CD1c-positive myeloid dendritic cell (primary cell): ENCODE data around the gene PRDM5.

Experiments
- DNase-seq: peaks from one replicate; pipeline ENCODE4 v3.0.0-alpha.2; 2016; ENCODE audit errors: extremely low spot score

PRDM5 gene

GRCh38 chr4:120819805-120820437 lies 102.6 kb downstream of the PRDM5 start:
- DNase-seq = no peak

GRCh38 chr4:120816296-120816965 lies 106.1 kb downstream of the PRDM5 start:
- DNase-seq = no peak

DNA sequence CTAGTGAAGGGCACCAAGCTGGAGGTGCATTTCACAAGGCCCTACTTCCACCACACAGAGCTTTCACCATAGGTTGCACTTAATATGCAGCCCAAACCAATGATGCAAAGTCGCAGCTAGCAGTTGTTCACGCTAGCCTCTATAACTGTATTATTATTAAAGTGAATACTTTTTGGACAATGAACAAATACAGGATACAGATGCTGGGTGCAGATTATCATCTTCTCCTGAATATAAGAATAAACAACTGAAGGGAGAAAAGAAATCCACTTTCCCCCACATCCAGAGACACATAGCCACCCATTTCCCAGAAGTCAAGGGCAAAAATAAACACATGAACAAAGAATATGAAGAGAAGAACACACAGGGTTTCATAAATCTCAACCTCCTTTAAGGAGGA lies 107.2 kb downstream of the PRDM5 start:
- DNase-seq = no peak

DNA sequence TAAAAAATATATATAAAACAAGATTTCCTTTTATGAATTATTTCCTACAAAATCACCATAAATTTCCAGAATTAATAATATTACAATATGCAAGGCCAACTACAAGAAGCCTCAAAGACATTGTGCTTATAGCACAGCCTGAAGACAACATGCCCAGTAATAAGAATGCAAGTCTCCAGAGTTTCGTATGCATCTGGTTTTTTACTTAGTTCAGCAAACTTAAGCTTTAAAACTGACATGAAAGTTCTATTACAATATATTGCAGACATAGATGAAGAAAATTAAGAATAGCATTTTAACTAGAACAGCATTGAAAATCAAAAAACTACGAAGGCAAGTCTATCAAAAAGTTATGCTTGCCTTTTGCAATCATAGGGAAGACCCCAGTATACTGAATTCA lies 107.6 kb downstream of the PRDM5 start:
- no peak for DNase-seq

GRCh38 chr4:120812216-120812615 lies 110.3 kb downstream of the PRDM5 start:
- DNase-seq = no peak

DNA sequence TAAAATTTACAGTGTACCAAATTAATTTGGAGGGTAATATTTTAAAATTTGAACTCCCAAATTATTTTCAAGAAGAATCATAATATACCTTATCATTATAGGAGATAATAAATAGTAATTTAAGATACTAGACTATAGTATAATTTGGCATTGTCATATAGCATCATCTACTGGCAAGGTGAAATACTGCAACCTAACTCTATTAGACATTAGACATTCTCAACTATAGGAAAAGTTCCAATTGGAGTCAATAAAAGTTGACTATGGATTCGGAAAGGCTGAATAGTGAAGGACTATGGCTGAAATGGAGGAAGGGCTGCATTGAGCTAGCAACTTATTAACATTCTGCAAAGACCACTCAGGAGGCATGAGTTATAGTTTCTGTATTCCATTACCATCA lies 113.0 kb downstream of the PRDM5 start:
- DNase-seq = no peak

DNA sequence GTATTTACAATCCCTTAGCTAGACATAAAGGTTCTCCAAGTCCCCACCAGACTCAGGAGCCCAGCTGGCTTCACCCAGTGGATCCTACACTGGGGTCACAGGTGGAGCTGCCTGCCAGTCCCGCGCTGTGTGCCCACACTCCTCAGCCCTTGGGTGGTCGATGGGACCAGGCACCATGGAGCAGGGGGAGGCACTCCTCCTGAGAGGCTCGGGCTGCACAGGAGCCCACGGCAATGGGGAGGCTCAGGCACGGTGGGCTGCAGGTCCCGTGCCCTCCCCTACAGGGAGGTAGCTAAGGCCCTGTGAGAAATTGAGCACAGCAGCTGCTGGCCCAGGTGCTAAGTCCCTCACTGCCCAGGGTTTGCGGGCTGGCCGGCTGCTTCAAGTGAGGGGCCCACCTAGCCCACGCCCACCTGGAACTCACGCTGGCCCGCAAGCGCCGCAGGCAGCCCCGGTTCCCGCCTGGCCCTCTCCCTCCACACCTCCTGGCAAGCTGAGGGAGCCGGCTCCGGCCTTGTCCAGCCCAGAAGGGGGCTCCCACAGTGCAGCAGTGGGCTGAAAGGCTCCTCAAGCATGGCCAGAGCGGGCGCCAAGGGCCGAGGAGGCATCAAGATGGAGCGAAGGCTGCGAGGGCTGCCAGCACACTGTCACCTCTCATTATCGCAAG lies 113.9 kb downstream of the PRDM5 start:
- DNase-seq = no peak

DNA sequence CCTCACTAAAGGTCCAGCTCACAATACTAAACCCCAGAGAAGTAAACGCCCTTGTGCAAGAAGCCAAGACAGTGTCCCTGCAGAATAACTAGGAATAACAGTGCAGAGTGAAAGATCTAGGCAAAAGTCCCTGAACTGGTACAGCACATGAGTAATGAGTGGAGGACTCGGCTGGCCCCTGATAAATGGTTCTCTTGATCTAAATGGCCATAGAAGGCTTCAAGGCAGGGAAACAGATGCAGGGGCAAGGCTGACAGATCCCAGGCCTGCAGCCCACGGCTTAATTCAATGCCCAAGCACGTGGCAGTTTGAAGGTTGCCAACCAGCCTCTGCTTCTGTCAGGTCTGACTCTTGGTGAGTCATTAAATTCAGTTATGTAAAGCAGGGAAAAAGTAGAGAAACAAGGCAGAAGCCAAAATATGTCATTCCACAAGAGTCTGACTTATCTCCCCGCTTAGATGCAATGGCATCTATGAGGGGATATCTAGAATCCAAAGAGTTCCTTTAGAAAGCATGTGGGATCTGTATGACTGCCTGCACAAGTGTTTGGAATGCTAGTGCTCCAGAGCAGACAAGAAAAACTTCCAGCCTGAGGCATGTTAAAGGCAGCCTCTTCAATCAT lies 121.3 kb downstream of the PRDM5 start:
- no peak for DNase-seq

DNA sequence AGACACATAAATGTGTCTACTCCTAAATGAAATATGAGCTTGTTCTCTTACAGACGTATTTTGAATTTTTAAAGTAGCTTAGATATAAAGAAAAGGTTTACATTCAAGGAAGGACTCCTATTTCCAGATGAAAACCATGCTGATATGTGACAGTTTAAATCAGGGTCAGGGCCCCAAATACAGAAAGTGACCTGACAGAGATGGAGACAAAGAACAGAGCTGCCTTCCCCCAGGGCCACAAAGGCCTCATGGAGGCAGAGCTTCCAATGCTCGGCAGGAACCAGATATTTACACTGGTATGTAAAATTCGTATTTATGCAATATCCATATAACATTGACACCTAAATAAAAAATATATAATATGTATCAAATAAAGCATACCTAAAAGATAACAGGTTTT lies 124.0 kb downstream of the PRDM5 start:
- no peak for DNase-seq

DNA sequence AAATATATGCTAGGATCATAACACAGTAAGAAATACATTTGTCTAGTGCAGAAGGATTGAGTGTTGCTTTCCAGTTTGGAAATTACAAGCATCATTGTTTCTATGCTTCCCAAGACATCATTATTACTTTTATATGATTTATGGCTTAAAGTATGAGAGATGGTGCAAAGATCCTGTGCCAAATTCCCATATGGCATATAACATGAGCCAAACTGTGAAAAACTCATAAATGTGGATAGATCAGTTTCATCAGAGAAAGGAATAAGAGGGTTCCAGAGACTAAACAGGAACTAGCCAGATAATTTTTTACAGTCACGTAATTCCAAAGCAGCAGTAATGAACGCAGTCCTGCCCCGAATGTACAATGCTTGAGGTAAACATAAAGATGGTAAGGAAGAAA lies 126.3 kb downstream of the PRDM5 start:
- no peak for DNase-seq

GRCh38 chr4:120785202-120785601 lies 137.3 kb downstream of the PRDM5 start:
- DNase-seq = no peak

DNA sequence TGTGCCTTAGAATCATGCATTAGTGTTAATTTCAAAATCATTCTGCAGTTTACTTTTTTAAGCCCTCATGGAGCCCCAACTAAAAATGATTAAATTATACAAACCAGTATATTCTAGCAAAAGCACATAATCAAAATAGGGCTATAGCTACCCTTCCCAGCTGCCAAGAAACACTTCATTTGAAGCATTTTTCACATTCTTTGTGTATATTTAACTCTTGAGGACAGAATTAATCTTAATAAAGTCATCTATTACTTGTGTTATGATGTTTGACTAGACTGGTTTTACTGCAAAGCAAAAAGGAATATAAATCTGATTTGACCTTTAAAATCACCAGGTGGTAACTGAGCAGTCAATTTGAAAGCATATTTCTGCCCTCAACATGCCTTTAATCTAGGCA lies 145.1 kb downstream of the PRDM5 start:
- DNase-seq = no peak

GRCh38 chr4:120775431-120775830 lies 147.1 kb downstream of the PRDM5 start:
- no peak for DNase-seq

GRCh38 chr4:120773641-120774040 lies 148.9 kb downstream of the PRDM5 start:
- DNase-seq = no peak

DNA sequence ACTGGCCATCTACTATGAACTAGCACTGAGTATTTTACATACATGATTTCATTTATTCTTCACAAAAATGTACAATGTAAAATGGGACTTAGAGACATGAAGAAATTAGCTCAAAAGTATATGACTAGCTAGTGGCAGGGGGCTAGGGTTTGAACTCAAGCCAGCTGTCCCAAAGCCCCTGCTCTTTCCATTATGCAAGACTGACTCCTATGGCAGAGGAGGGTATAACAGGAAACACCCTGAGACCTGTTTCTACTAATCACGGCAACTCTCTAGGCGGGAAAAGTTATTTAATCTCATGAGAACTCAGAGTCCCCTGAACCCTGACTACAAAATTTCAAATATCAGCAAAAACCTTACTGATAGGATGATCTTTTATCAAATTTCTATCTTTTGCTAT lies 150.6 kb downstream of the PRDM5 start:
- no peak for DNase-seq

- no peak for DNase-seq
These were observed 151.6 kb downstream of the PRDM5 start for GRCh38 chr4:120770897-120771296.

DNA sequence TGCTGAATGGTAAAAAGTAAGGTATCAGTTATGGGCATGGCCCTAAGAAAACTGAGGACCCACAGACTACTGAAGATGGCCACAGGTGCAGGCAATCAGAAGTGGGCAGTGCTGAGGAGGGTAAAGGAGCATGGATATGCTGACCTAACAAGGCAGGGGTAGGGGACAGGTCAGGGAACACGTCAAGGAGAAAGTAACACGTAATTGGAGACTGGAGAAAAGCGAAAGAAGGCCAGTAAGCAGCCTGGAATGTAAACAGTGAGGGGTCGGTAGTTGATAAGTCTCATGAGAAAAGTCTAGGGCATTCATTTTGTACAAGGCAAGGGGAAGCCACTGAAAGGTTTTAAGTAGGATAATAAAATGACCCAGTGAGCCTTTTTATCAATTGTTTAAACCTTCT lies 153.3 kb downstream of the PRDM5 start:
- no peak for DNase-seq

- no peak for DNase-seq
These were observed 157.3 kb downstream of the PRDM5 start for GRCh38 chr4:120765260-120765680.

DNA sequence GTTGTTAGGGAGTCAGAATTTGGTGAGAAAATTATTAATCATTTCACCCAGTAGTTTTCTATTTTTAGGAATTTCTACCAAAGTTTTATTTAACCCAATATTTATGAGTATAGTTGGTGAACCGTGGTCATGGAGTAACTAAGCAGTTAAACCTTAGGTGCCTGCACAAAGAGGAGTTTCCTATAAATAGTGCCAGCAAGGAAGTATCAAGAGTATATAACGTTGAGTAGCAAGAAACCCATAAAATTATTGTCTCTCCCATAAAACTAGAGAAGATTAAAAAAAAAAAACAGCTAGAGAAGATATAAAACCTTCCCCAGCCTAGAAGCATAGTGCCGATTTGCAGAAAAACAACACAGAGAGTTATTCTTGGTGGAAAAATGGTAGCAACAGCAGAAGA lies 158.9 kb downstream of the PRDM5 start:
- DNase-seq = no peak

GRCh38 chr4:120761070-120761469 lies 161.5 kb downstream of the PRDM5 start:
- DNase-seq = no peak

DNA sequence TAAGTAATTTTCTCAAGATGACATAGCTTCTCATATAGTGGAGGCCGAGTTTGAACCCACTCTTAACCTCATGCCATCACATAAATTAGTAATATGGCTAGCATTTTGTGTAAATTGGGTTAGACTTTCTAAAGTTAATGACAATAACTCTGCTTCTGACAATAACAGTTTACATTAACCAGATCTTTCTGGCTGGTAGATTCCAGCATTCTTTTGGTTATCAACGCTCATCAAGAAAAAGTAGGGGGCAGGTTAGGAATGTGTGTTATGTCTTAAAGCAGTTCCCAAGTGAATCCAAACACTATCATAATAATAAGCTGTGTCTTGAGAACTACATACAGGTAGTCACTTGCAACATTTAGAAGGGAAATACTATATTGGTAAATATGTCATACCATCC lies 162.5 kb downstream of the PRDM5 start:
- DNase-seq = no peak

GRCh38 chr4:120755864-120756263 lies 166.7 kb downstream of the PRDM5 start:
- DNase-seq = no peak

DNA sequence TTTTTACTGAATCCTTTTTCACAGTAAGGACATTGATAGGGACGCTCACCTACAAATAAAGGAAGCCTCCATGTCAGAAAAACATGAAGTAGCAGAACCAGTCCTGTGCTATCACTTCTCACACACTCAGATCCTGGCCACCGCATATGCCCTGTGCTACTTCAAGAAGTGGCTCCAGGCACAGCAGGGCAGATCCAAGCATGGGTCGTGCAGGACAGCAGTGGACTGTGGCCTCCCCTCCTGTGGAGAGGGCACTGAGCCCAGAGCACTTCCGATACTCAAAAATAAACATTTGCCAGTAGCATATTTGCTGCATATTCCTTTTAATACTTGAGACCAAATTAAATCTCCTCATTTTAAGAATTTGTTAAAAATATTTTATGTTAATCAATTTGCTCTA lies 167.9 kb downstream of the PRDM5 start:
- no peak for DNase-seq
